Vagina (tissue), 2 donors: ENCODE results near the gene ASPG. TPM values are rescaled to one million over a fixed set of nuclear protein-coding genes. Genes with fewer than 3 reads are reported as not detected.
A peak's percentile ranks its signal among the peaks of the same experiment; 100 is the strongest.

ENCODE experiments used
- DNase-seq, 2 donors: peaks; one replicate each; pipeline ENCODE4 v3.0.0-alpha.2; 2017; ENCODE audit errors: extremely low spot score in 2 of 2
- H3K27ac ChIP-seq: fragments of 200-600 bp; sonication (generic); one replicate; pipeline ENCODE4 v1.5.1; 2019
- H3K27me3 ChIP-seq: fragments of 200-600 bp; sonication (generic); one replicate; pipeline ENCODE4 v1.5.1; 2019
- H3K36me3 ChIP-seq, 2 donors: fragments of 200-600 bp; sonication (generic); one replicate each; pipeline ENCODE4 v1.5.1; 2017 to 2019
- H3K4me1 ChIP-seq: fragments of 200-600 bp; sonication (generic); one replicate; pipeline ENCODE4 v1.5.1; 2019
- H3K4me3 ChIP-seq, 2 donors: fragments of 200-600 bp; sonication (generic); 1 replicate in 1 of 2; 2 replicates in 1 of 2; pipeline ENCODE4 v1.5.1; 2016 to 2019
- H3K9me3 ChIP-seq: fragments of 200-600 bp; sonication (generic); one replicate; pipeline ENCODE4 v1.5.1; 2019
- CTCF ChIP-seq, 3 experiments: fragments of 450-650 bp in 2 of 3; fragments of 200-600 bp in 1 of 3; sonication (generic) in 1 of 3; IDR thresholded peaks; one replicate each; pipeline ENCODE4 v1.5.1; 2017 to 2019; ENCODE audit warnings: antibody characterized with exemption in 3 of 3, mild to moderate bottlenecking in 2 of 3, moderate library complexity in 2 of 3
- POLR2A ChIP-seq, 2 donors: fragments of 450-650 bp; IDR thresholded peaks; one replicate each; pipeline ENCODE4 v1.6.1; 2017; ENCODE audit warnings: antibody characterized with exemption in 2 of 2, mild to moderate bottlenecking in 2 of 2, moderate library complexity in 2 of 2
- POLR2AphosphoS5 ChIP-seq, 2 donors: sonication (generic); formaldehyde crosslinking; IDR thresholded peaks; one replicate each; pipeline ENCODE4 v1.9.0; 2017; ENCODE audit warnings: antibody characterized with exemption in 2 of 2, mild to moderate bottlenecking in 2 of 2, low read depth in 1 of 2; ENCODE audit not compliant: insufficient read depth in 1 of 2
- intact Hi-C: fragments of 100-400 bp; cut with DNase I; formaldehyde crosslinking; loops from one replicate; pipeline ENCODE4 v1.15.1; 2023
- total RNA-seq: library from RNA; depleted of rRNA; stranded (reverse); fragments of >200 nt; gene quantifications from one replicate; pipeline ENCODE4 v1.2.3, GENCODE V29; 2016

Gene ASPG
- total RNA-seq, 1 donor from 2014 or later, result 3.7 TPM

- Histone ChIP-seq H3K4me3 (no peak overlapping the region), H3K27ac (no peak overlapping the region), H3K4me1 (peaks cover 48% of the 10 kb centered on the region), H3K36me3 (no peaks in the 10 kb centered on the region), H3K27me3 (no peaks in the 10 kb centered on the region), H3K9me3 (no peaks in the 10 kb centered on the region)
- TF ChIP-seq CTCF (IDR thresholded peaks at IDR 0.05), result no peak
- TF ChIP-seq POLR2AphosphoS5 (IDR thresholded peaks at IDR 0.05; ENCODE audit: insufficient read depth in 1 of 2, low read depth in 1 of 2), result no peak
- TF ChIP-seq POLR2A (IDR thresholded peaks at IDR 0.05), result no peak
- intact Hi-C loops, result loop anchor here (5.0 to 10.0 kb wide), 2 partner anchors 429 to 502 kb away; no protein-coding TSS in a partner anchor
- no peak for DNase-seq
These were observed 49.8 kb downstream of the ASPG start for GRCh38 chr14:104135121-104135903.

GRCh38 chr14:104135904-104136471 is 50.5 kb downstream of the ASPG start:
- TF ChIP-seq POLR2A (IDR thresholded peaks at IDR 0.05) (no peak), POLR2AphosphoS5 (IDR thresholded peaks at IDR 0.05; ENCODE audit: insufficient read depth in 1 of 2, low read depth in 1 of 2) (no peak), CTCF (IDR thresholded peaks at IDR 0.05) (no peak)
- intact Hi-C loops, result loop anchor here (5.0 to 10.0 kb wide), 2 partner anchors 429 to 501 kb away; no protein-coding TSS in a partner anchor
- Histone ChIP-seq H3K9me3 (no peaks in the 10 kb centered on the region), H3K4me1 (peaks cover 48% of the 10 kb centered on the region), H3K4me3 (peak overlapping the region in 1 of 2 donors; percentile 6), H3K27ac (no peak overlapping the region), H3K36me3 (no peaks in the 10 kb centered on the region), H3K27me3 (no peaks in the 10 kb centered on the region)
- no peak for DNase-seq

GRCh38 chr14:104136472-104137296 is 51.2 kb downstream of the ASPG start:
- no peaks in the 10 kb centered on the region for H3K9me3 ChIP-seq
- peak overlapping the region; percentile 52 to 56 for H3K4me3 ChIP-seq
- H3K4me1 ChIP-seq, result peaks cover 48% of the 10 kb centered on the region

GRCh38 chr14:104137297-104138097 is 52.0 kb downstream of the ASPG start:
- no peak for TF ChIP-seq POLR2A (IDR thresholded peaks at IDR 0.05)
- TF ChIP-seq POLR2AphosphoS5 (IDR thresholded peaks at IDR 0.05; ENCODE audit: insufficient read depth in 1 of 2, low read depth in 1 of 2), result no peak
- TF ChIP-seq CTCF (IDR thresholded peaks at IDR 0.05), result peak; percentile 68 to 93 (median 87)
- no peaks in the 10 kb centered on the region for H3K36me3 ChIP-seq
- peak overlapping the region; percentile 52 to 56 for H3K4me3 ChIP-seq
- peaks cover 48% of the 10 kb centered on the region for H3K4me1 ChIP-seq
- DNase-seq, result no peak
- intact Hi-C loops, result loop anchor here (5.0 to 10.0 kb wide), 2 partner anchors 427 to 500 kb away; no protein-coding TSS in a partner anchor
- no peaks in the 10 kb centered on the region for H3K27me3 ChIP-seq
- H3K27ac ChIP-seq, result peak overlapping the region; percentile 15
- H3K9me3 ChIP-seq, result no peaks in the 10 kb centered on the region

More at GRCh38 chr14:104136472-104137296, 51.2 kb downstream of the ASPG start:
- H3K27ac ChIP-seq, result no peak overlapping the region
- no peak for DNase-seq
- intact Hi-C loops, result loop anchor here (5.0 to 10.0 kb wide), 2 partner anchors 428 to 501 kb away; no protein-coding TSS in a partner anchor
- TF ChIP-seq POLR2AphosphoS5 (IDR thresholded peaks at IDR 0.05; ENCODE audit: insufficient read depth in 1 of 2, low read depth in 1 of 2), result no peak
- H3K27me3 ChIP-seq, result no peaks in the 10 kb centered on the region
- no peaks in the 10 kb centered on the region for H3K36me3 ChIP-seq
